B cell (primary cell): Measurements from ENCODE around the gene BDP1. TPM values are rescaled to one million over a fixed set of nuclear protein-coding genes. Genes with fewer than 3 reads are reported as not detected.

Experiments
- ATAC-seq: fragments of 200-7000 bp; cut with Tn5 transposase; one replicate; pipeline ENCODE4 v1.10.0; 2021; ENCODE audit warnings: low read depth, mild to moderate bottlenecking, moderate number of reproducible peaks, moderate library complexity
- CTCF ChIA-PET: fragments of 350-600 bp; sonication (Branson Sonifier 250); formaldehyde crosslinking; loops from one replicate; lab custom pipeline; 2021; ENCODE audit warnings: antibody characterized with exemption, inconsistent platforms; lab: Charles Lee
- POLR2A ChIA-PET: fragments of 350-600 bp; sonication (Branson Sonifier 250); formaldehyde crosslinking; loops from one replicate; lab custom pipeline; 2021; ENCODE audit warnings: antibody characterized with exemption; lab: Charles Lee
- DNase-seq: peaks from one replicate; pipeline ENCODE4 v3.0.0; 2013
- H2AFZ ChIP-seq: 2 replicates; pipeline ENCODE4 v1.6.1; 2012; ENCODE audit warnings: mild to moderate bottlenecking, low read depth, low read length; ENCODE audit not compliant: insufficient read depth, poor library complexity, severe bottlenecking
- H3K27ac ChIP-seq, 2 donors: 1 replicate in 1 of 2; 2 replicates in 1 of 2; pipeline ENCODE4 v1.5.1; 2012 to 2013; ENCODE audit warnings: low read length in 2 of 2, mild to moderate bottlenecking in 2 of 2, moderate library complexity in 1 of 2
- H3K27me3 ChIP-seq, 4 experiments: fragments of 200-600 bp in 1 of 4; sonication (generic) in 1 of 4; replicated peaks in 1 of 4; 1 replicate in 2 of 4; 2 replicates in 2 of 4; pipeline versions ENCODE4 v1.6.1 to v1.7.0; 2013 to 2016; ENCODE audit warnings: low read length in 3 of 4, mild to moderate bottlenecking in 2 of 4, mixed read lengths in 1 of 4, moderate library complexity in 1 of 4; ENCODE audit not compliant: insufficient read depth in 4 of 4, control insufficient read depth in 3 of 4; ENCODE audit errors: control extremely low read depth in 1 of 4
- H3K36me3 ChIP-seq, 2 experiments: replicated peaks in 1 of 2; 1 replicate in 1 of 2; 2 replicates in 1 of 2; pipeline versions ENCODE4 v1.6.1 to v1.7.1; 2013; ENCODE audit warnings: low read length in 1 of 2; ENCODE audit not compliant: insufficient read depth in 2 of 2, control insufficient read depth in 1 of 2; ENCODE audit errors: control extremely low read depth in 1 of 2, extremely low read depth in 1 of 2
- H3K4me1 ChIP-seq, 2 donors: fragments of 200-600 bp in 1 of 2; sonication (generic) in 1 of 2; 1 replicate in 1 of 2; 2 replicates in 1 of 2; pipeline versions ENCODE4 v1.5.1 to v1.6.1; 2013 to 2017; ENCODE audit warnings: low read length in 2 of 2; ENCODE audit not compliant: control insufficient read depth in 2 of 2, insufficient read depth in 2 of 2
- H3K4me2 ChIP-seq: replicated peaks from 2 replicates; pipeline ENCODE3; 2012; ENCODE audit warnings: mild to moderate bottlenecking, low read depth, low read length; ENCODE audit not compliant: poor library complexity, severe bottlenecking
- H3K4me3 ChIP-seq, 5 experiments: fragments of 200-600 bp in 1 of 5; sonication (generic) in 1 of 5; 1 replicate in 3 of 5; 2 replicates in 2 of 5; pipeline versions ENCODE4 v1.5.1 to v1.7.0; 2011 to 2016; ENCODE audit warnings: low read length in 4 of 5, mild to moderate bottlenecking in 4 of 5, low read depth in 2 of 5, control low read depth in 1 of 5, moderate library complexity in 1 of 5; ENCODE audit not compliant: insufficient read depth in 1 of 5; ENCODE audit errors: control extremely low read depth in 1 of 5, extremely low read depth in 1 of 5
- H3K79me2 ChIP-seq: fragments of 200-600 bp; sonication (generic); one replicate; pipeline ENCODE4 v1.6.0; 2016; ENCODE audit warnings: low read length; ENCODE audit not compliant: control insufficient read depth, insufficient read depth
- H3K9ac ChIP-seq: fragments of 200-600 bp; sonication (generic); 2 replicates; pipeline ENCODE4 v1.6.1; 2017; ENCODE audit warnings: mild to moderate bottlenecking, low read length, moderate library complexity
- H3K9me3 ChIP-seq, 3 donors: one replicate each; pipeline versions ENCODE4 v1.6.1 to v1.7.1; 2013; ENCODE audit warnings: low read length in 2 of 3; ENCODE audit not compliant: control insufficient read depth in 2 of 3, insufficient read depth in 1 of 3; ENCODE audit errors: control extremely low read depth in 1 of 3
- H4K20me1 ChIP-seq: 2 replicates; pipeline ENCODE4 v1.6.0; 2012; ENCODE audit warnings: mild to moderate bottlenecking, low read length; ENCODE audit not compliant: insufficient read depth, control insufficient read depth, poor library complexity, severe bottlenecking
- H3K27ac Mint-ChIP-seq: one replicate; pipeline ENCODE4 v1.8.0; 2021; ENCODE audit warnings: mixed read lengths
- H3K27me3 Mint-ChIP-seq: one replicate; pipeline ENCODE4 v1.8.0; 2021; ENCODE audit warnings: mixed read lengths
- H3K4me1 Mint-ChIP-seq: one replicate; pipeline ENCODE4 v1.8.0; 2021; ENCODE audit warnings: mixed read lengths
- H3K4me3 Mint-ChIP-seq: one replicate; pipeline ENCODE4 v1.8.0; 2021; ENCODE audit warnings: mixed read lengths
- H3K9me3 Mint-ChIP-seq: one replicate; pipeline ENCODE4 v1.8.0; 2022; ENCODE audit warnings: mixed read lengths; ENCODE audit not compliant: insufficient read depth
- CTCF ChIP-seq: fragments of 200-600 bp; IDR thresholded peaks from one replicate; pipeline ENCODE4 v1.8.0; 2022; ENCODE audit warnings: antibody characterized with exemption, mild to moderate bottlenecking
- EZH2 ChIP-seq: IDR thresholded peaks from 2 replicates; pipeline ENCODE4 v1.6.1; 2012; ENCODE audit warnings: borderline replicate concordance, low read depth, mild to moderate bottlenecking, moderate library complexity, low read length; ENCODE audit not compliant: insufficient read depth, poor library complexity, severe bottlenecking
- WGBS: methylation state at CpG from one replicate; pipeline ENCODE4 v1.1.5; 2013; ENCODE audit warnings: missing lambda C conversion rate; ENCODE audit not compliant: insufficient coverage; 5-methylcytosine and 5-hydroxymethylcytosine counted together
- intact Hi-C: fragments of 100-400 bp; cut with micrococcal nuclease; formaldehyde crosslinking; loops from one replicate; pipeline ENCODE4 v1.10.0; 2022
- polyA plus RNA-seq: library from polyadenylated mRNA; depleted of rRNA; stranded (reverse); fragments of >200 nt; gene quantifications from 2 replicates; pipeline ENCODE4 v1.2.3, GENCODE V29; 2012
- total RNA-seq, 2 donors: library from RNA; stranded (reverse); fragments of 120-200 nt in 1 of 2; gene quantifications; 1 replicate in 1 of 2; 2 replicates in 1 of 2; pipeline versions ENCODE4 v1.2.3 to v1.2.4, GENCODE V29; 2013 to 2022

BDP1 gene
- total and polyA plus RNA-seq, 2 donors (not counting 1 experiment from before 2014, with no cell fraction given) = 7.9 to 59.4 TPM

GRCh38 chr5:71582945-71583584 is 127.6 kb downstream of the BDP1 start:
- no peak overlapping the region for H3K4me2 ChIP-seq
- H3K27ac ChIP-seq = no peak overlapping the region
- H3K27me3 ChIP-seq = no peaks in the 10 kb centered on the region
- H4K20me1 ChIP-seq = no peaks in the 10 kb centered on the region
- H3K36me3 ChIP-seq = no peaks in the 10 kb centered on the region
- no peak overlapping the region for H3K4me3 Mint-ChIP-seq
- H3K9ac ChIP-seq = no peak overlapping the region
- ATAC-seq = no peak
- no peaks in the 10 kb centered on the region for H3K27me3 Mint-ChIP-seq
- no peak overlapping the region for H2AFZ ChIP-seq
- DNase-seq = no peak
- no peak overlapping the region for H3K27ac Mint-ChIP-seq
- POLR2A ChIA-PET = no interaction called here
- CTCF ChIA-PET = no interaction called here
- WGBS = 100% methylated on average over 3 of the region's 4 CpGs
- H3K9me3 Mint-ChIP-seq = no peaks in the 10 kb centered on the region
- no peaks in the 10 kb centered on the region for H3K9me3 ChIP-seq
- TF ChIP-seq EZH2 (no peak), CTCF (no peak)
- H3K79me2 ChIP-seq = peaks cover 9% of the 10 kb centered on the region
- peaks cover 13% of the 10 kb centered on the region for H3K4me1 Mint-ChIP-seq
- intact Hi-C loops = no loop called here
- H3K4me3 ChIP-seq = no peak overlapping the region
- H3K4me1 ChIP-seq = peaks cover 10 to 14% of the 10 kb centered on the region in 2 donors
